Lower leg skin (tissue), 4 donors: ENCODE results near the gene TSTD1. TPM values are rescaled to one million over a fixed set of nuclear protein-coding genes. Genes with fewer than 3 reads are reported as not detected.
"Not testable (repeated sequence)": the region's sequence is repeated elsewhere in the genome, so short reads cannot be mapped to it uniquely, and the experiment has no call there.

Experiments used
- DNase-seq, 2 donors: peaks; one replicate each; pipeline ENCODE4 v3.0.0-alpha.2; 2019; ENCODE audit warnings: low spot score in 2 of 2
- H3K4me3 ChIP-seq: fragments of 200-600 bp; sonication (generic); 2 replicates; pipeline ENCODE4 v1.5.1; 2017; ENCODE audit warnings: mild to moderate bottlenecking, low read depth; ENCODE audit not compliant: poor library complexity, severe bottlenecking
- POLR2A ChIP-seq, 2 donors: fragments of 450-650 bp; IDR thresholded peaks; one replicate each; pipeline ENCODE4 v1.6.1; 2016 to 2017; ENCODE audit warnings: antibody characterized with exemption in 2 of 2, mild to moderate bottlenecking in 1 of 2, moderate library complexity in 1 of 2
- WGBS, 2 donors: methylation state at CpG; one replicate each; pipeline ENCODE4 v1.1.5; 2018; 5-methylcytosine and 5-hydroxymethylcytosine counted together
- intact Hi-C: fragments of 100-400 bp; cut with DNase I; formaldehyde crosslinking; loops from one replicate; pipeline ENCODE4 v1.15.0; 2023; ENCODE audit warnings: low total_unique reads
- total RNA-seq, 4 donors: library from RNA; depleted of rRNA; stranded (reverse); fragments of >200 nt; gene quantifications; one replicate each; pipeline ENCODE4 v1.1.0, GENCODE V29; 2016
- TF ChIP-seq, protein P1 (sequence below), 3 donors: fragments of 450-650 bp; IDR thresholded peaks; one replicate each; pipeline ENCODE4 v1.5.1; 2016; ENCODE audit warnings: antibody characterized with exemption in 3 of 3, mild to moderate bottlenecking in 3 of 3, moderate library complexity in 2 of 3

TSTD1 gene
- total RNA-seq, 4 donors from 2014 or later = 94.9 to 136 (median 107) TPM

DNA sequence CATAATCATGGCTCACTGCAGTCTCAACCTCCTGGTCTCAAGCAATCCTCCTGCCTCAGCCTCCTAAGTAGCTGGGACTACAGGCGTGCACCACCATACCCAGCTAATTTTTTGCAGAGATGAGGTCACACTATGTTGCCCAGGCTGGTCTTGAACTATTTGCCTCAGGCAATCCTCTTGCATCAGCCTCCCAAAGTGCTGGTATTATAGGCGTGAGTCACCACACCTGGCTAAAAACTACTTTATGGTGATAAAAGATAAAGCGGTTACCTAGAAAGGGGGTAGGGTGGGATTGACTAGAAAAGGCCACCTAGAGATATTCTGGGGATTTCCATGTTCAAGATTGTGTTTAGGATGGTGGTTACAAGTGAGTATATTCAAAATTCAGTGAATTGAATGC, 5.0 kb downstream of the TSTD1 start:
- DNase-seq = no peak
- TF ChIP-seq POLR2A (IDR thresholded peaks at IDR 0.05) = no peak
- TF ChIP-seq, protein P1, sequence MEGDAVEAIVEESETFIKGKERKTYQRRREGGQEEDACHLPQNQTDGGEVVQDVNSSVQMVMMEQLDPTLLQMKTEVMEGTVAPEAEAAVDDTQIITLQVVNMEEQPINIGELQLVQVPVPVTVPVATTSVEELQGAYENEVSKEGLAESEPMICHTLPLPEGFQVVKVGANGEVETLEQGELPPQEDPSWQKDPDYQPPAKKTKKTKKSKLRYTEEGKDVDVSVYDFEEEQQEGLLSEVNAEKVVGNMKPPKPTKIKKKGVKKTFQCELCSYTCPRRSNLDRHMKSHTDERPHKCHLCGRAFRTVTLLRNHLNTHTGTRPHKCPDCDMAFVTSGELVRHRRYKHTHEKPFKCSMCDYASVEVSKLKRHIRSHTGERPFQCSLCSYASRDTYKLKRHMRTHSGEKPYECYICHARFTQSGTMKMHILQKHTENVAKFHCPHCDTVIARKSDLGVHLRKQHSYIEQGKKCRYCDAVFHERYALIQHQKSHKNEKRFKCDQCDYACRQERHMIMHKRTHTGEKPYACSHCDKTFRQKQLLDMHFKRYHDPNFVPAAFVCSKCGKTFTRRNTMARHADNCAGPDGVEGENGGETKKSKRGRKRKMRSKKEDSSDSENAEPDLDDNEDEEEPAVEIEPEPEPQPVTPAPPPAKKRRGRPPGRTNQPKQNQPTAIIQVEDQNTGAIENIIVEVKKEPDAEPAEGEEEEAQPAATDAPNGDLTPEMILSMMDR (IDR thresholded peaks at IDR 0.05) = no peak
- H3K4me3 ChIP-seq = no peak overlapping the region
- WGBS, 2 donors = 73 to 76% methylated on average over 2 to 3 of the region's 3 CpGs
- intact Hi-C loops = no loop called here

DNA sequence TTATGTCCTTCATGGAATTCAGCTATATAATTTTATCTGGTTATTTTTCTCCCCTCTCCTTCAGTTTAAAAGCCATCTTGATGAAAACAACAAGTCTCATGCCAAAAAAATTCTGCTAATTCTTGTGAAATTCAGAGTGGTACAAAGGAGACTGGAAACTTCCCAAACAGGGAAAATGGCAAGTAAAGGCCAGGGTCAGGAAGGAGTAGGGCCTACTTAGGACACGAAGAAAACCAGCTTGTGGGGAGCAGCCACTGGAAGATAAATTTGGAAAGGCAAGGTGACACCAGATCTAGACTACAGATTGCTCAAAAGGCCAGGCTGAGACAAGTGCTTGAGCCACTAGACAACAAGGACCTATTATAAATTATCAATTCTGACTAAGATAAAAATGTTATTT, 6.4 kb downstream of the TSTD1 start:
- intact Hi-C loops = no loop called here
- H3K4me3 ChIP-seq = no peak overlapping the region
- TF ChIP-seq, protein P1 (IDR thresholded peaks at IDR 0.05) = no peak
- TF ChIP-seq POLR2A (IDR thresholded peaks at IDR 0.05) = no peak
- 68 to 78% methylated on average over 1 of the region's 1 CpG for WGBS, 2 donors
- no peak for DNase-seq

DNA sequence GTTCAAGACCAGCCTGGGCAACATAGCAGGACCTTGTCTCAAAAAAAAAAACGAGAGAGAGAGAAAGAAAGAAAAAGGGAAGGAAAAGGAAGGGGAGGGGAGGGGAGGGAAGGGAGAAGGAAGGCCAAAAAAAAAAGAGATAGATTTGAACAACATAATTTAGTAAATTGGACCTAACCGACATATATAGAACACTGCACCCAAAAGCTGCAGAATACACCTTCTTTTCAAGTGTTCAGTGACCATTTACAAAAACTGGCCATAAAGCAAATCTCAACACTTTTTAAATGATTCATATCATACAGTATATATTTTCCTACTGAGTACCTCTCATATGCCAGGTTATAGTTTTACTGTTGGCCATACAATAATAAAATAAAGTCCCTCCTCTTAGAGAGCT, 6.9 kb downstream of the TSTD1 start:
- no peak for TF ChIP-seq POLR2A (IDR thresholded peaks at IDR 0.05)
- TF ChIP-seq, protein P1 (IDR thresholded peaks at IDR 0.05) = no peak
- DNase-seq = no peak
- no peak overlapping the region for H3K4me3 ChIP-seq
- 71 to 75% methylated on average over 2 of the region's 2 CpGs for WGBS, 2 donors
- intact Hi-C loops = no loop called here

DNA sequence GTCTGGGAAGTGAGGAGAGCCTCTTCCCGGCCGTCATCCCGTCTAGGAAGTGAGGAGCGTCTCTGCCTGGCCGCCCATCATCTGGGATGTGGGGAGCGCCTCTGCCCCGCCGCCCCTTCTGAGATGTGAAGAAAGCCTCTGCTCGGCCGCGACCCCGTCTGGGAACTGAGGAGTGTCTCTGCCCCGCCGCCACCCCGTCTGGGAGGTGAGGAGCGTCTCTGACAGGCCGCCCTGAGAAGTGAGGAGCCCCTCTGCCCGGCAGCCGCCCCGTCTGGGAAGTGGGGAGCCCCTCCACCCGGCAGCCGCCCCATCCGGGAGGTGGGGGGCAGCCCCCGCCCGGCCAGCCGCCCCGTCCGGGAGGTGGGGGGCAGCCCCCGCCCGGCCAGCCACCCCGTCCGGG, 9.3 kb downstream of the TSTD1 start:
- WGBS, 2 donors = 93% methylated on average over 6 to 21 of the region's 32 CpGs
- intact Hi-C loops, H3K4me3 ChIP-seq, DNase-seq: not testable (repeated sequence)

DNA sequence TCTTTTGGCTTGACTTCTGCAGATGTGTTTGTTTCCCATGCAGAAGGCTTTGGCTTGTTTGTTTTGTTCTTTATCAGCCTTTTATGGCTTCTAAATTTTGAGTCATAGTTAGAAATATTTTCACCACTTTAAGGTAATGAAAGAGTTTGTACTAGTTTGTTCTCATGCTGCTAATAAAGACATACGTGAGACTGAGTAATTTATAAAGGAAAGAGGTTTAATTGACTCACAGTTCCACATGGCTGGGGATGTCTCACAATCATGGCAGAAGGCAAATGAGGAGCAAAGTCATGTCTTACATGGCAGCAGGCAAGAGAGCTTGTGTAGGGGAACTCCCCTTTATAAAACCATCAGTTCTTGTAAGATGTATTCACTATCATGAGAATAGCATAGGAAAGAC, 11.8 kb downstream of the TSTD1 start:
- intact Hi-C loops, DNase-seq, H3K4me3 ChIP-seq: not testable (repeated sequence)
- 53 to 63% methylated on average over 1 of the region's 1 CpG for whole genome bisulfite sequencing, 2 donors

DNA sequence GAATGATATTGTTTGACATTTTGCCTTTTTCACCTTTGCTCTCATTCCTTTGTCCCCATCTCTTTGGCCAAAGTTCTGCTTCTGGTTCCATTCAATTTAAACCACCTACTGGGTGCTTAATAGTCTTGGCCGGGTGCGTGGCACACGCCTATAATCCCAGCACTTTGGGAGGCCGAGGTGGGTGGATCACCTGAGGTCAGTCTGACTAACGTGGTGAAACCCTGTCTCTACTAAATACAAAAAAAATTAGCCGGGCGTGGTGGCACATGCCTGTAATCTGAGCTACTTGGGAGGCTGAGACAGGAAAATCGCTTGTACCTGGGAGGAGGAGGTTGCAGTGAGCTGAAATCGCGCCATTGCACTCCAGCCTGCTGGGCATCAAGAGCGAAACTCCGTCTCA, 16.3 kb downstream of the TSTD1 start:
- DNase-seq, H3K4me3 ChIP-seq, intact Hi-C loops: not testable (repeated sequence)
- 82 to 83% methylated on average over 12 of the region's 12 CpGs for WGBS, 2 donors

DNA sequence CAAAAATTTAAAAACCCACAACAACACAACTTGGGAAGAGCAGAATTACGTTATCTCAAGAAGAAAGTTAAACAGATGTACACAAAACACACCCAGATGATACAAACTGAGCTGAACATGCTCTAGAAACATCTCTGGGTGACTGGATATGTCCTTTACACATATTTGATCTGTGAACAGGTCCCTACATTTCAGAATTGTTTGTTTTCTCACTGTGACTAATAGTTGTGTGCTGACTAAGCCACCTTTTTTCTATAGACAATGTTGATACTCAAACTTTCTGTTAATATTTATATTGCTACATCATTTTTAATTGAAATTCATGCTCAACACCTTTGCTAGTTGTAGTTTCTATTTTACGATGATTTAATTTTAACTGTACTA, 16.8 kb downstream of the TSTD1 start:
- H3K4me3 ChIP-seq = no peak overlapping the region
- DNase-seq = no peak
- no peak for TF ChIP-seq POLR2A (IDR thresholded peaks at IDR 0.05)
- TF ChIP-seq, protein P1 (IDR thresholded peaks at IDR 0.05) = no peak
- intact Hi-C loops = no loop called here
- WGBS, 2 donors = 78 to 93% methylated on average over 2 of the region's 2 CpGs
